ENCODE results near the gene CYP8B1. TPM values are rescaled to one million over a fixed set of nuclear protein-coding genes. Genes with fewer than 3 reads are reported as not detected.
A peak's percentile ranks its signal among the peaks of the same experiment; 100 is the strongest.

CYP8B1 gene
- total RNA-seq, 1 donor from 2014 or later, result not detected

- Histone ChIP-seq H3K27ac (no peak overlapping the region), H3K27me3 (no peaks in the 10 kb centered on the region), H3K9me3 (no peaks in the 10 kb centered on the region), H3K4me3 (no peak overlapping the region), H3K4me1 (no peaks in the 10 kb centered on the region), H3K36me3 (no peaks in the 10 kb centered on the region)
- intact Hi-C loops (cut with DNase I), result no loop called here
- no peak for TF ChIP-seq POLR2AphosphoS5 (IDR thresholded peaks at IDR 0.05; ENCODE audit: insufficient read depth in 1 of 2, low read depth in 1 of 2)
- TF ChIP-seq CTCF (IDR thresholded peaks at IDR 0.05), result no peak
- TF ChIP-seq POLR2A (IDR thresholded peaks at IDR 0.05), result no peak
- DNase-seq (ENCODE audit: extremely low spot score in 2 of 2), result peak in 1 of 2 donors; percentile 52
These were observed 11.2 kb downstream of the CYP8B1 start for GRCh38 chr3:42864321-42864950.

GRCh38 chr3:42856544-42856943 lies 19.1 kb downstream of the CYP8B1 start:
- Histone ChIP-seq H3K4me1 (no peaks in the 10 kb centered on the region), H3K27me3 (no peaks in the 10 kb centered on the region), H3K27ac (no peak overlapping the region), H3K36me3 (no peaks in the 10 kb centered on the region), H3K9me3 (no peaks in the 10 kb centered on the region), H3K4me3 (no peak overlapping the region)
- intact Hi-C loops (cut with DNase I), result no loop called here
- TF ChIP-seq CTCF (IDR thresholded peaks at IDR 0.05), result no peak
- TF ChIP-seq POLR2AphosphoS5 (IDR thresholded peaks at IDR 0.05; ENCODE audit: insufficient read depth in 1 of 2, low read depth in 1 of 2), result no peak
- no peak for TF ChIP-seq POLR2A (IDR thresholded peaks at IDR 0.05)
- no peak for DNase-seq (ENCODE audit: extremely low spot score in 2 of 2)

GRCh38 chr3:42855547-42856380 lies 19.9 kb downstream of the CYP8B1 start:
- Histone ChIP-seq H3K36me3 (no peaks in the 10 kb centered on the region), H3K4me1 (no peaks in the 10 kb centered on the region), H3K27ac (no peak overlapping the region), H3K4me3 (no peak overlapping the region), H3K9me3 (no peaks in the 10 kb centered on the region), H3K27me3 (no peaks in the 10 kb centered on the region)
- TF ChIP-seq POLR2AphosphoS5 (IDR thresholded peaks at IDR 0.05; ENCODE audit: insufficient read depth in 1 of 2, low read depth in 1 of 2), result no peak
- TF ChIP-seq CTCF (IDR thresholded peaks at IDR 0.05), result no peak
- TF ChIP-seq POLR2A (IDR thresholded peaks at IDR 0.05), result no peak
- intact Hi-C loops (cut with DNase I), result no loop called here
- peak; percentile 34 to 72 for DNase-seq (ENCODE audit: extremely low spot score in 2 of 2)

- H3K36me3 ChIP-seq, result no peaks in the 10 kb centered on the region
- no peak overlapping the region for H3K27ac ChIP-seq
- TF ChIP-seq POLR2AphosphoS5 (IDR thresholded peaks at IDR 0.05; ENCODE audit: insufficient read depth in 1 of 2, low read depth in 1 of 2), result no peak
- no peak for TF ChIP-seq CTCF (IDR thresholded peaks at IDR 0.05)
- no peaks in the 10 kb centered on the region for H3K9me3 ChIP-seq
- H3K4me1 ChIP-seq, result no peaks in the 10 kb centered on the region
- H3K27me3 ChIP-seq, result no peaks in the 10 kb centered on the region
- DNase-seq (ENCODE audit: extremely low spot score in 2 of 2), result peak; percentile 12 to 29
- intact Hi-C loops (cut with DNase I), result no loop called here
- no peak overlapping the region for H3K4me3 ChIP-seq
These were observed 20.5 kb downstream of the CYP8B1 start for GRCh38 chr3:42855219-42855546.

- H3K9me3 ChIP-seq, result no peaks in the 10 kb centered on the region
- H3K27ac ChIP-seq, result no peak overlapping the region
- no peak overlapping the region for H3K4me3 ChIP-seq
- H3K27me3 ChIP-seq, result no peaks in the 10 kb centered on the region
- H3K36me3 ChIP-seq, result no peaks in the 10 kb centered on the region
- no peaks in the 10 kb centered on the region for H3K4me1 ChIP-seq
- intact Hi-C loops (cut with DNase I), result no loop called here
- TF ChIP-seq CTCF (IDR thresholded peaks at IDR 0.05) (no peak), POLR2AphosphoS5 (IDR thresholded peaks at IDR 0.05; ENCODE audit: insufficient read depth in 1 of 2, low read depth in 1 of 2) (no peak), POLR2A (IDR thresholded peaks at IDR 0.05) (no peak)
- peak; percentile 46 to 82 for DNase-seq (ENCODE audit: extremely low spot score in 2 of 2)
These were observed 21.9 kb downstream of the CYP8B1 start for GRCh38 chr3:42853739-42854302.
